Tibial artery (tissue), 4 donors: ENCODE measurements around the gene LSAMP.

Experiments used
- DNase-seq, 2 donors: peaks; one replicate each; pipeline ENCODE4 v3.0.0-alpha.2; 2019
- H3K27ac ChIP-seq, 2 donors: fragments of 200-600 bp; sonication (generic) in 1 of 2; 1 replicate in 1 of 2; 2 replicates in 1 of 2; pipeline ENCODE4 v1.5.1; 2018 to 2019; ENCODE audit warnings: mild to moderate bottlenecking in 1 of 2
- H3K27me3 ChIP-seq, 2 donors: fragments of 200-600 bp; sonication (generic) in 1 of 2; one replicate each; pipeline versions ENCODE4 v1.5.1 to v1.6.0; 2016 to 2019
- H3K36me3 ChIP-seq, 3 donors: fragments of 200-600 bp; sonication (generic) in 2 of 3; one replicate each; pipeline ENCODE4 v1.5.1; 2016 to 2019; ENCODE audit warnings: mild to moderate bottlenecking in 2 of 3
- H3K4me1 ChIP-seq, 4 donors: fragments of 200-600 bp; sonication (generic) in 2 of 4; 1 replicate in 3 of 4; 2 replicates in 1 of 4; pipeline ENCODE4 v1.5.1; 2016 to 2019
- H3K4me3 ChIP-seq, 2 donors: fragments of 200-600 bp; sonication (generic) in 1 of 2; 1 replicate in 1 of 2; 2 replicates in 1 of 2; pipeline ENCODE4 v1.5.1; 2018 to 2019; ENCODE audit warnings: mild to moderate bottlenecking in 2 of 2
- H3K9me3 ChIP-seq, 3 donors: fragments of 200-600 bp; sonication (generic) in 1 of 3; one replicate each; pipeline ENCODE4 v1.5.1; 2016 to 2019
- CTCF ChIP-seq, 2 experiments: fragments of 200-600 bp in 1 of 2; fragments of 450-650 bp in 1 of 2; IDR thresholded peaks; one replicate each; pipeline ENCODE4 v1.5.1; 2017 to 2019; ENCODE audit warnings: antibody characterized with exemption in 2 of 2, mild to moderate bottlenecking in 1 of 2, moderate library complexity in 1 of 2
- intact Hi-C: fragments of 100-400 bp; cut with DNase I; formaldehyde crosslinking; loops from one replicate; pipeline ENCODE4 v1.15.0; 2023; ENCODE audit warnings: low total_unique reads

Gene LSAMP

GRCh38 chr3:116453666-116454346, 8.5 kb upstream of the LSAMP start:
- H3K4me3 ChIP-seq: no peak overlapping the region
- H3K36me3 ChIP-seq: no peaks in the 10 kb centered on the region
- H3K4me1 ChIP-seq: no peaks in the 10 kb centered on the region
- H3K27me3 ChIP-seq: no peaks in the 10 kb centered on the region
- TF ChIP-seq CTCF (IDR thresholded peaks at IDR 0.05): no peak
- no peak for DNase-seq
- H3K9me3 ChIP-seq: no peaks in the 10 kb centered on the region
- intact Hi-C loops: no loop called here
- no peak overlapping the region for H3K27ac ChIP-seq

- H3K4me1 ChIP-seq: peaks cover 0 to 7% (median 0%) of the 10 kb centered on the region in 4 donors
- no peak for DNase-seq
- H3K36me3 ChIP-seq: no peaks in the 10 kb centered on the region
- no peak overlapping the region for H3K4me3 ChIP-seq
- peaks cover 0 to 6% of the 10 kb centered on the region in 2 donors for H3K27me3 ChIP-seq
- no peak for TF ChIP-seq CTCF (IDR thresholded peaks at IDR 0.05)
- H3K27ac ChIP-seq: no peak overlapping the region
- no peaks in the 10 kb centered on the region for H3K9me3 ChIP-seq
- intact Hi-C loops: no loop called here
Observed at GRCh38 chr3:116449546-116450350, 4.5 kb upstream of the LSAMP start.

GRCh38 chr3:116445990-116446389, 703 bp upstream of the LSAMP start:
- no peak for TF ChIP-seq CTCF (IDR thresholded peaks at IDR 0.05)
- Histone ChIP-seq H3K36me3 (no peaks in the 10 kb centered on the region), H3K27me3 (peaks cover 0 to 7% of the 10 kb centered on the region in 2 donors), H3K4me3 (no peak overlapping the region), H3K4me1 (peaks cover 0 to 9% (median 0%) of the 10 kb centered on the region in 4 donors), H3K9me3 (no peaks in the 10 kb centered on the region), H3K27ac (no peak overlapping the region)
- DNase-seq: no peak
- intact Hi-C loops: no loop called here

- TF ChIP-seq CTCF (IDR thresholded peaks at IDR 0.05): no peak
- no peak overlapping the region for H3K27ac ChIP-seq
- intact Hi-C loops: no loop called here
- peaks cover 0 to 9% (median 0%) of the 10 kb centered on the region in 4 donors for H3K4me1 ChIP-seq
- H3K36me3 ChIP-seq: no peaks in the 10 kb centered on the region
- H3K27me3 ChIP-seq: peaks cover 0 to 7% of the 10 kb centered on the region in 2 donors
- peak overlapping the region in 1 of 2 donors; percentile 11 for H3K4me3 ChIP-seq
- H3K9me3 ChIP-seq: no peaks in the 10 kb centered on the region
- DNase-seq: no peak
Observed at GRCh38 chr3:116444819-116445310, 422 bp downstream of the LSAMP start.

- intact Hi-C loops: no loop called here
- Histone ChIP-seq H3K4me1 (peaks cover 0 to 9% (median 0%) of the 10 kb centered on the region in 4 donors), H3K9me3 (no peaks in the 10 kb centered on the region), H3K36me3 (no peaks in the 10 kb centered on the region), H3K27me3 (peaks cover 0 to 7% of the 10 kb centered on the region in 2 donors), H3K4me3 (no peak overlapping the region), H3K27ac (no peak overlapping the region)
- DNase-seq: no peak
- no peak for TF ChIP-seq CTCF (IDR thresholded peaks at IDR 0.05)
Observed at GRCh38 chr3:116444115-116444747, 1.1 kb downstream of the LSAMP start.
